Stimulated activated CD8-positive, alpha-beta memory T cell treated with anti-CD3 and anti-CD28 coated beads, Interleukin-4, amount 100 ng/mL, for 24 hours (primary cell): ENCODE data around the gene MAN1C1.

Experiments
- DNase-seq: peaks from one replicate; pipeline ENCODE4 v3.0.0-alpha.2; 2020; ENCODE audit warnings: low read depth

Gene MAN1C1

DNA sequence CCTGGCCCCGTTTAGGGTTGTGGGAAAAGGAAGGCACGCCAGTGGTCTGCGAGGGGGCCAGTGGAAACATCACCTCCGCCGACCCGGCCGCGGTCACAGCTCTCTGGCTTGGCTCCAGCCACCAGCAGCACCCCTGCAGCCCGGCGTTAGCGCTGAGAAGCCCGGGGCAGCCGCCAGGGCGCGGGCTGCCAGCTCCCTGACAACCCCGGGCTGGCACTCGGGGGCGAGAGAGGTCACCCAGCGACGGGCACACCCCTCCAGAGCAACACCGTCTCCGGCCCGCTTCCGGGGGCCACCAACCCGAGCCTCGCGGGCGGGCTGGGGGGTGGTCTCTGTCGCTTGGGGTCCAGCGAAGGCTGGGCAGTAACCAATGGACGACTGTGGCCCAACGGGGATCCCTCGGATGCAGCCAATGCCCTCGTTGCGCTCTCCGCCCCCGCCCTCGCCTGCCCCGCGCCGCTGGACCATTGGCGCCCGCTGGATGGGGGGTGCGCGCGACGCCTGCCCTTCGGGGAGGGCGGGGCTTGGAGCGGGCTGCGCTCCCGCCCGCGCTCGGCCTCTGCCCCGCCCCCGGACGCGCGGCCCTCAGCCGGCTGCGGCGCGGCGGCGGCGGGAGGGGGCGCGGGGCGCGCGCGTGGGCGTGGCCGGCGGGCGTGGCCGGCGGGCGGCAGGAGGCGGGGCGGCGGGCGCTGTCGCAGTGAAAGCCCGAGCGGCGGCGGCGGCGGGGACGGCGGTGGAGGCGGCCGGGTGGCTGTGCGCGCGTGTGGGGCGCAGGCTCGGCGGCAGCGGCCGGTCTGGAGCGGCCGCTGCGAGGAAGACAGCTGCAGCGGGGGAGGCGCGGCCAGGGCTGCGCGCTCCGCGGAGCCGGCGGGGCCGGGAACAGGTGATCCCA is at the start of gene MAN1C1:
TSS of gene MAN1C1 (plus strand) at position 697 of the 892 bp plus-strand sequence. CDS start 1,007 bp downstream, outside the sequence.
- peak; percentile 64 for DNase-seq

DNA sequence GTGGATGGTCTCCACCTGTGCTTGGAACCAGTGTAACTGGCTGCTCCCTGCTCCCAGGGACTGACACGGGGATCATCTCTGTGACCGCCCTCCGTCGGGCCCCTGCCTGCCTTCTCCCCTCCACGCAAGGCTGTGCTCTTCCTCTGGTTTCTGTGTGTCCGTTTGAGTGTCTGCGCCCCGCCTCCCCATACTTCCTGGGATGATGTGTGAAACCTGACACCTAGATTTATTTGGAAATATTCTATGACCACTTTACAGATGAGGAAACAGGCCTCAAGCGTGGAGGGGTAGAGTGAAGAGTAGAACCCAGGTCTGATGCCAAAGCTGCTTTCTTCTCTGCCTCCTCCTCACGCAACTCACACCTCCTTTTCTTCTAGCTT is 48.9 kb upstream of the MAN1C1 start:
- no peak for DNase-seq

DNA sequence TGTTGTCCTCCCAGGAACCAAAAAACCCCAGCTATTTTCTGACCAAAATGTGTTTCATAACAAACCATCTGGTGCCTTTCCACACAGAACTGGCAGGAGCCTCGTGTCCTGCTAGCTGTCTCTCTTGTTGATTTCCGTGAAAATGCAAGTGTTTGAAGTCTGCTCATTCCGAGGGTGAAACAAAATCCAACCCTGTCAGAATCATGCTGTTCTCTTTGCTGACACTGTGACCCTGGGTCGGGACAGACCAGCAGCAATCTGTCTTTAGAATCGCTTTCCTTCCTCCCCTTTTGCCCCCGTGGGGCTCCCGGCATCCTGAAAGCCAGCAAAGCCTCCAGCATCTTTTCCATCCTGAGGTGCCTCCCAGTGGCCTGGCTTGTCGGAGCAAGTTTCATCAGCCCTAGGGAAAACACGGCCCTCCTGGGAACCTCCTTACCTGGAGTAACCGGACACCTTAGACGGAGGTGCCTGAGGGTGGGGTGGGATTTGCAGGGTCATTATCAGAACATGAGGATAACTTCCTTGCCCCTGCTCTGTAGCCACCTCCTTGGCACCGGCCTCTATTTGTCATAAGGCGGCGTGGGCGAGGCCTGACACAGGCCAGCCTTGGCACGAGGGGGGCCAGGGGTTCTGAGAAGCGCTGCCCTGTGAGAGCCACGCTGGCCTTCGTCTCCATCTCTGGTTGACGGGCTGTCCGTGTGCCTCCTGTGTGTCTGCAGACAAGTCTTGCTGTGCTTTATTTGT is 48.3 kb upstream of the MAN1C1 start:
- DNase-seq, result no peak

DNA sequence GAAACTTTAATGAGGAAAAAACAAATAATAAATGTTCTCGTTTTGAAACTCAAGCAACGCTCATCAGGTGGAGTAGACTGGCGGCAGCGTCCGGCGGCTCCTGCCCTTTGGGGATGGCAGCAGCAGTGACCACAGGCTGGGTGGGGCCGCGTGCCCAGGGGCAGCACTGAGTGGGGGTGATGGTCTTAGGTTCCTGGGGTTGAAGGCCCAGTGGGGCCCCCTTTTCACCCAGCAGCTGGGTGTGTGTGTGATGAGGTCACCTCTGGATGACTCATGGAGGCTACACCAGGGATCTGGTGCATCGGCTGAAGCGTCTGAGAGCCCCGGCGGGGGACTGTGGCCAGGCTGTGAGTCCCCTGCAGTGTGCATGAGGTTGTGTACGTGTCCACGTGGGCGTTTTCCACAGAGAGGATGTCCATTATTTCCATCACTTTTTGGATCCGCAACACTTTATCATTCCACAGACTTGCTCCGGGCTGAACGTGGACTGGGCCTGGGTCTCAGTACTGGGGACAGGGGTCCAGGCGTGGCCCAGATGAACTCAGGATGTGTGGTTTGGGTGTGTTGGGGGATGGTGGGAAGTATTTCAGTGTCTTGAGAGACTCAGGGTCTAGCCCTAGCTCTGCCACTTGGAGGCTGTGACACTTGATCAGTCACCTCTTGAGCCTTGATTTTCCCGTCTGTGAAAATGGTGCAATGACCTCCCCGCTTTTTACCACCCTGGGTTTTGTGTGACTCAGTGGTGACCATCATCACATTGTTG is 47.6 kb upstream of the MAN1C1 start:
- no peak for DNase-seq

DNA sequence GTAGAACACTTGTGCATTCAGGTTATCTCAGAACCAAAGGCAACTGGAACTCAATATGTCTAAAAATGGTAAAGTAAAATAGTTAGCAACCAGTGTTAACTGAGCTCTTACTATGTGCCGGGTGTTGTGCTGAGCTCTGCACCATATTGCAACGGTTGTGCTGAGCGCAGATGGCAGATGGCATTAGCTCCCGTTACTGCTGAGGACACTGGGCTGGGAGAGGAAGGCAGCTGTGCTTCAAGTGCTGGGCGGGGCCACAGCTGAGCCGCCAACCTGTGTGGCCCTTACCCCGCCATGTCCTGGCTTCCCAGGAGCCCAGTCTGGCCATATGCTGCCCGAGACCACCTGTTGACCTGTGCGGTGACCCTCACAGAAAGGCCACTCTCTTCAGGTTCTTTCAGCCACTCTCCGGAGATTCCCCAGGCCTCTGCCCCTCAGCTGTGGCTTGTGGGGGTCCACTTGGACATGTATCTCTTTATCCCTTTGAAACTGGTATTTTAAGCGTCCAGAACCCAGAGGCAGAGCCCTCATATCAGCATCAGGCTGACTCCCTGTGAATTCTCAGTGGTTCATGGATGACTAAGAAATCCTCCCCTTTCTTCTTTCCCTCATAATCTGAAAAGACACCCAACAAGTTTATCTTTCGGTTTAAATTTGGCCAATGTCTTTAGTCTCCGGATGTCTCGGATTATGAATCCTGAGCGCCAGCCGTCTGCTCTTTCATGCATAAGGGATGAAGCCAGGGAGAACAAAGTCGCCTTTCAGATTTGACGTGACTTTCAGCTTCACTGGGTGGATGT is 46.8 kb upstream of the MAN1C1 start:
- DNase-seq, result no peak

DNA sequence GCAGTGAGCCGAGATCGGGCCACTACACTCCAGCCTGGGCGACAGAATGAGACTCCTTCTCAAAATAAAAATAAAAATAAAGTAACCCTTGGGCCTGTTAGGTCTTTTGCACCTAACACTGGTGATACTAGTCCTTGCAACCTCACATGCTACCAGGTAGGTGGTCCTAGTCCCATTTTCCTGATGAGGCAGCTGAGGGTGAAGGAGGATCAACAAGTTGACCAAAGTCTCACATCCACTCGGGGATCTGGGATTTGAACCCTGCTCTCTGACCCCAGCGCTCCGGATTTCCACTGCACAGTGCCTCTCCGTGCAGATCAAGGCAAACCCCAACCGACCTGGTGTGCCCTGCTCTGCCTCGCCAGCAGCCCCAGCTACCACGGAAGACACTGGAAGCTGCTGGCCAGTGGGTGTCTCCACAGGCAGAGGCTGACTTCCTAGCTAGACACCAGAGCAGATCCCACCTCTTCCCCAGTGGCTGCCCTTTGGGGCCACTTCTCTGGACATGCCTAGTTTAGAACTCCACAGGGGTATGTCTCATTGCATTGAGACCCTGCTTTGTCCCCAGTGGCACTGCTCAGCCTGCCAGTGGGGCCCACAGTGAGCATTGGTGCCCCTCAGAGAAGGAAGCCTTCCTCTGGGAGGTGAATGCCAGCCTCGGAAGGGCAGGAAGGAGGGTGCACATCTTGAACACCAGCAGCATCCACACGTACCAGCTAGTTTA is 45.6 kb upstream of the MAN1C1 start:
- DNase-seq, result no peak

DNA sequence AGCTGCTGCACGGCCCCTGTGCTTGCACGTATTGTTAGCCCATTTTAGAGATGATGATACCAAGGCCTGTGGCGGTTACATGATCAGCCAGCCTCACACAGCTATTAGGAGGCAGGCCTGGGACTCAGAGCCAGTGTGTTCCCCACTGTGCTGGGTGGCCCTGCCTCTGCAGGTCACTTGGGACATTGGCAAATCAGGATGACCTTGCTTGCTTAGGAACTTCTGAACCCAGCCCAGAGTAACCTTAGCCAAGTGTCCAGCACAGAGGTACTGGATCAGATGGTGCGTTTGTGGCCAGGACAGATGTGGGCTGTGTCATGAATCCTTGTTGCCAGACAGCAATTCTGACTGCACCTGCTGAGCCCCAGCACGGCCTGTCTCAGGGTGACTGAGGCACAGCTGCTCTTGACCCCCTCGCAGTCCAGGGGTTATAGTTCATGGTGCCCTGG is 45.0 kb upstream of the MAN1C1 start:
- DNase-seq, result no peak

DNA sequence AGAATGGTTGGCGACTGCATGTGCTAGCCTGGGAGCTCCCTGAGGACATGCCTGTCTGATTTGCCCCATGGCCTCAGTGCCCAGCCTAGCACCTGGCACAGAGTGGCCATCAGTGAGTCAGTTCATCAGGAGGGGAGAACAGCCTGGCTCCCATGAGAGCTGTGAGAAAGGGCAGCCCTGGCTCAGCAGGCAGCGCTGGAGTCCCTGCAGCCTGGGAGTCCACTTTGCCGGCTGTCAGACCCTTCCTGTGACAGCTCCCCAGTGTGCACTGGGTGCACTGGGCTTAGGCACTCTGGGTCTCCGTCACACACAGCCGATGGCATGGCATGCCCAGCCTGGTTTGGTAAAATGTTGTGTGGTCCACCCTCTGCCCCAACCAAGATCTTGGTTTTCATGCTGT is 44.5 kb upstream of the MAN1C1 start:
- DNase-seq, result no peak

DNA sequence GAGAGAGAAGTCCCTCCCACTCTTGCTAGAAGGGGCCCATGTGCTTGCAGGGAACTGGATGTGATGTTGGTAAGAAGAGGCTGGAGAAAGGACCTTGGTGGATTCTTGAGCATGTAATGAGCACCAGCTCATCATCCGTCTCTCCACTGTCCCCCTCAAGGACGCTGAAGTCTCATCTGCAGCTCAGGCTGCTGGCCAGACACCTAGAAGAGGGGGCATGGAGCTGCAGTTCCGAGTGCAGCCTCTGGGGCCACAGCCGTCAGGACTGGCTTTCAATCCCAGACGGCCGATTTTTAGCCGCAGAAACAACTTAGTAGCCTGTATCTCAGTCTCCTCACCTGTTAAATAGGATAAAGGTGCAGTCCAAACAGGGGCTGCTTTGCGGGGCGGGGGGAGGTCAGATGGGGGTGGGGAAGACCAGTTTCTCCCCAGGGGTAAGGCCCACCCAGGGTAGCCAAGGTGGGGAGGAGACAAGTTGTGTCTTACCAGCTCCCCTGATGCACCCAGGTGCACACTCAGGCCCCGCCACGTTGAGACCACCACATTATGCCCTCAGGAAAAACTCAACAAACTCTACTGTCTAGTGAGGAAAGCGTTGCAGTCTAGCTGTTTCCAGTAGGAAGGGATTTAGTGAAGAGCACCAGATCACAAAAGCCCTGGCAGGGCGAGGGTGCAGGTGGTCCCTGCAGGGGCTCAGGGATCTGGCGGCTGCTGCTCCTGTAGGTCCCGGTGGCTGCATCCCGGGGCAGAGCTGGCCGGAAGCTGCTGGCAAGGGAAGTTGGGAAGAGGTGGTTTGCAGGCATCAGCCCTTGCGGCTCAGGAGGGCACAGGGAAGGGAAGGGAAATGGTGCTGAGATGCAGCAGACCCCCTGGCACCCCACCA is 43.6 kb upstream of the MAN1C1 start:
- DNase-seq, result peak; percentile 41

DNA sequence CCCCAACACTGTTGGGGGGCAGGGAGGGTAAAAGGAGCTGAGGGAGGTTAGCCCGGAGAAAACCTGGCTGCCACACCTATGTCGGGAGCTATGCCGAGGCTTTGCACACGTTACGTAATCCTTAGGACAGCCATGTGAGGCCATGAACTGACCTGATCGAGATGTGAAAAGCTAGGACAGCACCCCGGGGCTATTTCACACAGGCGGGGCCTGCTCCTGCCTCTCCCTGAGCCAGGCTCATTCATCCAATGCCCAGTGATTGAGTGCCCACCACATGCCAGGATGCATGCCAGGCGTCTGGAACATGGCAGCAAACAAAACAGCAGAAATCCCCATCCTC is 43.0 kb upstream of the MAN1C1 start:
- no peak for DNase-seq

DNA sequence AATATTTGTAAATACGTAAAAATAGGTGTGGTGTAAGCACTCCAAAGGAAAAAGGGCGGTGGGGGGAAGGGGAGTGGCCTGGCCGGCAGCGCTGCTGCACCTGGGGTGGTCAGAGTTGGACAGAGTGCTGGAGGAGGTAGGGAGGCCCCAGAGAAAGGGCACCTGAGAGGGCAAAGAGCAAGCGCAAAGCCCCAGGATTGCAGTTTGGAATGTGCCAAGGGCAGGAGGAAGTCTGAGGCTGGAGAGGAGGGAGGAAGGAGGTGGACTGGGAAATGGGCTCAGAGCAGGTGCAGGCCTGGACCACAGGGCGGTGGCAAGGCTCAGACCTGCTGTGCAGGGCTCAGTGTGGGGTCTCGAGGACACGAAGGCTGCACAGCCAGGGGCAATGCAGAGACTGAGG is 42.6 kb upstream of the MAN1C1 start:
- no peak for DNase-seq

DNA sequence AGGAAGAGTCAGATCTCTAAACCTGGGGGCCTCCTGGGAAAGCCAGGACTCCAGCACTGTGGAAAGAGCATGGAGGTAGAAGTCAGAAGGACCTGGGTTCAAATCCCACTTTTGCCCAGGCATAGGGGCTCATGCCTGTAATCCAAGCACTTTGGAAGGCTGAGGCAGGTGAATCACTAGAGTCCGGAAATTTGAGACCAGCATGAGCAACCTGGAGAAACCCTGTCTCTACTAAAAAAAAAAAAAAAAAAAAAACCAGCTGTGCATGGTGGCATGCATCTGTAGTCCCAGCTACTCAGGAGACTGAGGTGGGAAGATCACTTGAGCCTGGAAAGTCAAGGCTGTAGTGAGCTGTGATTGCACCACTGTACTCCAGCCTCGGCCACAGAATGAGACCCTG is 41.4 kb upstream of the MAN1C1 start:
- no peak for DNase-seq

DNA sequence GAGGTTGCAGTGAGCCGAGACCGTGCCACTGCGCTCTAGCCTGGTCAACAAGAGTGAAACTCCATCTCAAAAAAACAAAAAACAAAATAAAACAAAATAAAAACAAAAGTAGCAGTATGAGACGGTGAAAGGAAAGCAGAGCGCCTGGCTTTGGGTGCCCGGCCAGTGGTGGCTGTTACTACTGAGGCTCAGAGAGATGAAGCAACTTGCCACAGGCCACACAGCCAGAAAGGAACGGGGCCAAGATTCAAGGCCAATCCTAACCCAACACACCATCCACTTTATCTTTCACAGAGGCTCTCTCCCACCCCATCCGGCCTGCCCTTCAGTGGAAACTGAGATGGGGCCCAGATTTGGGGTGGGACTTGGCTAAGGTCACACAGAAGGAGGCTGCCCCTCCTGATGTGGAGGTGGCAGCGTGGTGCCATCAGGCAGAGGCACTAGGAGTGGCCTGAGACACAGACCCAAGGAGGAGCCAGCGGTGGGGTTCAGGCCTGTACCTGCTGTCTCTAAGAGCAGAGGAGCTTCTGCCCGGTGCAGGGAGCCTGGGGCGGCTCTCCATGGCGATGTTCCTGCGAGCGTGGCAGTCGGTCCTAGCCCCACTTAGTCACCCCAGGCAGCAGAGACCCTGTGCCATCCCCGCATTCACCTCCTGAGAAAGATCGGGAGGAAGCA is 40.0 kb upstream of the MAN1C1 start:
- DNase-seq, result no peak

DNA sequence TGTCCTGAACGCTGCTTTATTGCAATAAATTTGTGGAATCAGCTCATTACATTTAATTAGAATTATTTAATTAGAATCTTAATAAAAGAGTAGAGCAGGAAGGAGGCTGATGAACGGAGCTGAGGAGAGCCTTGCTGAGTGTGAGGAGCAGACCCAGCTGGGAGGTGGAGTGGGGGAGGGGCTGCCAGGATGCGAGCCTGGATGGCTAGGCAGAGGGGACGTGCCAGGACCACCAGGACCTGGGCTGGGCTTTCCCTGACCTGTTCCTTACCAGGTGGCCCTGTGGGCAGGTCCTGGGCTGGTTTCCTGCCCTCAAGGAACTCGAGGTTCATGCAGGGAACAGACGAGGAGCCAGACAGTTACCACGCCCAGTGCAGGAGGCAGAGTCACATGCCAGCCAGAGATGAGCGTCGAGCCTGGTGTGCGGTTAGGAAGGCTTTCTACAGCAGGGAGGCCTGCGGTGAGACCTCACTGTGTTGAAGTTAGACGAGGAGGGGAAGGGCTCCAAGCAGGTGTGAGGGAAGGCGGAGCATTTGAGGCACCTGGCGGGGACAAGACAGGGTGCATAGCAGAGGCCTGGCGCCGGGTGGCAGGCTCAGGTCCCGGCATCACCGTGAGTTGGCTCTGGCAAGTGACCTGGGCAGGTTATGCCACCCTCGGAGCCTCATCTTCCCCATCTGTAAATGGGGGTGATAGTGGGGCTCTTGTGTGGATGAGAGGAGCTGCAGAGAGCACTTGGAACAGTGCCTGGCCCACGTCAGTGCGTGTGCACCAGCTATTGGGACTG is 39.3 kb upstream of the MAN1C1 start:
- DNase-seq, result no peak

DNA sequence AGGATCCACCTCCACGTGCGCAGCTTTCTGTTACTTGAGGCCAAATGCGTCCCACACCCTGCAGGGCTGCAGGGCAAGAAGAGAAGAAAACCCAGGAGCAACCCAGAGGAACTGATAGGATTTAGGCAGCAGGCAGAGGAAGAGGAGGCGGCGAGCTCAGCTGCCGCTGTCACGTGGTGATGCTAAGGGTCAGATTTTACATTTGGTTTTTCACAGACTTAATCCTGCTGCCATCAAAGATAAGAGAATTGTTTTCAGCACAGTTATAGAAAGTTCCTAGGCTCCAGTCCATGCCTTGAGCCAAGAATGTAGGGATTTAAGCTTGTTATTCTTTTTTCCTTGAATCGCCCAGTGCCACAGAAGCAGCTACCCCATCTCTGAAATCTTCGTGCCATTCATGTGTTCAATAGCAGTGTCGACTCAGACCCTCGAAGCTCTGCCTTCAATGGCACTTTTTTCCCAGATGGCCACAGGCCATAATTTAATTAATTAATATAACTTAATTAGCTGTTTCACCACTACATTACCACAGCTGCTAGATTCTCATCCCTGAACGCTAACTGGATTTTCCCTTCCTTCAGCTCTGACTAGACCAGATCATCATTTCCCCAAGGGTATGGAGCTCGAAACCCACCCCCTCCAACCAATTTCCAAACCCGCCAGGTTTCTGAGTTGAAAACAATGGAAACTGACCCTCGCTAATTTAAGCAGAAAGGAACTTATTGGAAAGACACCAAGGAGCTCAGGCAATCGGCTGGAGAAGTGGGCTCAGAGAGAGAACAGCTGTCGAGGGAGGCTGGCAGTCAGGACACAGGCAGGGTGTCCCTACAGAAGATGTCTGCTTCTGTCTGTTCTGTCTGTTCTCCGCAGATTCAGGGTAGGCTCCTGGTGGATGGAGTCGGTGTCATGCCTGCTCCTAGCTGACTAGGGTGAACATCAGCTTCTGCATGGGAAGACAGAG is 37.0 kb upstream of the MAN1C1 start:
- no peak for DNase-seq

DNA sequence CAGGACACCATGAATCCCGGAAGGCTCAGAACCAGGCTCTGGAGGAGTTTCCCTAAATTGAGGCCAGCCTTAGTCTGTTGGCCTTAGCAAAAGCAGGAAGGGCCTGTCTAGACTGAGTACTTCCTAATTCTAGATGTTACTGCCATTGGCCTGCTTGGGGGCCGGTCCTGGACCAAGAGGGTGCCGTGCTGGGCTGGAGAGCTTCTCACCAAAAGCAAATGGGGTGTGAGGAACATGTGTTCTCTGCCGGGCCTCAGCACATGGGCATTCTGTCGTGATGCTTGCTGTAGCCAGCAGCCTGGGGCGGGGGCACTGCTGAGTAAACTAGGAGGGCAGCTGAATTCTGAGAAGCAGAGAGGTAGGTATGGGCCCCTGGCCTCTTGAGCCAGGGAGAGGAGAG is 35.7 kb upstream of the MAN1C1 start:
- DNase-seq, result no peak

DNA sequence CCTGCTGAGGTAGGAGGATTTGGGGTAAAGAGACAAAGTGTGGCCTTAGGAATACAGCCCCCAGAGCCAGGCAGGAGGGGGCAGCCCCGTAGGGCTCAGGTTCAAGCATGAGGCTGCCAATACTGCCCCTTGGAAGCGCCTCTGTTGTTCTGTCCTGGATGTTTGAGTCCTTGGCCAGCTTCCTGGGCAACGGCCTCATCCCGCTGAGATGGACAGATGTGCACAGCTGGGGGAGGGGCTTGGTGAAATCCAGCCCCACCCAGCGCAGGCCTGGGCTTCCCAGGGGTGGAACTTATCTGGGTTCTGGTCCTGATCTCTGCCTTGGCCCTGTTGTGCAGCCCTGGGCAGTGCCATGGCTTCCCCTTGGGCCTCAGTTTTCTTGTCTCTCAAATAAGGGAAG is 34.8 kb upstream of the MAN1C1 start:
- no peak for DNase-seq
